ENCODE results near the gene NQO2.
A peak's percentile ranks its signal among the peaks of the same experiment; 100 is the strongest.
"Not testable (repeated sequence)": the region's sequence is repeated elsewhere in the genome, so short reads cannot be mapped to it uniquely, and the experiment has no call there.

NQO2 gene

GRCh38 chr6:3017304-3017703, 17.6 kb downstream of the NQO2 start:
- H3K4me3 ChIP-seq (ENCODE audit: insufficient read depth in 1 of 2, low read depth in 1 of 2, low read length in 2 of 2) = no peak overlapping the region
- H3K9ac ChIP-seq (ENCODE audit: low read length) = no peak overlapping the region
- H3K23ac ChIP-seq (ENCODE audit: low read length in 2 of 2) = no peak overlapping the region
- no peak overlapping the region for H4K91ac ChIP-seq (ENCODE audit: low read length)
- H2BK120ac ChIP-seq (ENCODE audit: low read depth, low read length) = no peak overlapping the region
- H2BK5ac ChIP-seq (ENCODE audit: low read depth, low read length, poor library complexity, severe bottlenecking) = no peak overlapping the region
- no peak overlapping the region for H3K18ac ChIP-seq (ENCODE audit: low read depth in 1 of 2, low read length in 2 of 2)
- no peak for DNase-seq
- peak overlapping the region; percentile 39 for H4K8ac ChIP-seq (ENCODE audit: low read length)
- 95% methylated on average over 9 of the region's 9 CpGs for WGBS
- H2BK15ac ChIP-seq (ENCODE audit: low read depth, poor library complexity, severe bottlenecking) = no peak overlapping the region
- H3K9me3 ChIP-seq (ENCODE audit: control insufficient read depth, low read length) = peaks cover 2% of the 10 kb centered on the region
- no peak overlapping the region for H2AFZ ChIP-seq (ENCODE audit: low read depth, low read length)
- H3K36me3 ChIP-seq (ENCODE audit: control insufficient read depth in 1 of 2, insufficient read depth in 2 of 2, low read depth in 1 of 2, low read length in 2 of 2) = peaks cover 12 to 67% of the 10 kb centered on the region in 2 experiments
- no peaks in the 10 kb centered on the region for H3K4me1 ChIP-seq (ENCODE audit: control insufficient read depth, insufficient read depth, low read depth, low read length)
- no peaks in the 10 kb centered on the region for H3K79me1 ChIP-seq (replicated peaks; ENCODE audit: low read length, poor library complexity, severe bottlenecking)
- peak overlapping the region in 1 of 2 experiments; percentile 18 for H3K4ac ChIP-seq (ENCODE audit: low read depth in 1 of 2, low read length in 2 of 2)
- H3K4me2 ChIP-seq (ENCODE audit: low read length, poor library complexity, severe bottlenecking) = no peak overlapping the region
- no peak overlapping the region for H2AK5ac ChIP-seq (ENCODE audit: low read length, severe bottlenecking)
- no peak overlapping the region for H3K27ac ChIP-seq (ENCODE audit: low read length, poor library complexity, severe bottlenecking)
- no peak overlapping the region for H2BK12ac ChIP-seq (ENCODE audit: low read length in 2 of 2)
- H3K27me3 ChIP-seq (ENCODE audit: control insufficient read depth in 1 of 2, insufficient read depth in 1 of 2, low read length in 2 of 2) = no peaks in the 10 kb centered on the region
- no peak overlapping the region for H3K14ac ChIP-seq (ENCODE audit: low read length in 2 of 2)

- no peak overlapping the region for H3K14ac ChIP-seq (ENCODE audit: low read length in 2 of 2)
- DNase-seq = no peak
- H3K9ac ChIP-seq (ENCODE audit: low read length) = no peak overlapping the region
- no peak overlapping the region for H4K91ac ChIP-seq (ENCODE audit: low read length)
- H3K79me1 ChIP-seq (replicated peaks; ENCODE audit: low read length, poor library complexity, severe bottlenecking) = no peaks in the 10 kb centered on the region
- WGBS = 100% methylated on average over 1 of the region's 1 CpG
- no peak overlapping the region for H3K18ac ChIP-seq (ENCODE audit: low read depth in 1 of 2, low read length in 2 of 2)
- peaks cover 12 to 52% of the 10 kb centered on the region in 2 experiments for H3K36me3 ChIP-seq (ENCODE audit: control insufficient read depth in 1 of 2, insufficient read depth in 2 of 2, low read depth in 1 of 2, low read length in 2 of 2)
- no peak overlapping the region for H4K8ac ChIP-seq (ENCODE audit: low read length)
- H3K27me3 ChIP-seq (ENCODE audit: control insufficient read depth in 1 of 2, insufficient read depth in 1 of 2, low read length in 2 of 2) = no peaks in the 10 kb centered on the region
- H3K4me3 ChIP-seq (ENCODE audit: insufficient read depth in 1 of 2, low read depth in 1 of 2, low read length in 2 of 2) = no peak overlapping the region
- H2AFZ ChIP-seq (ENCODE audit: low read depth, low read length) = no peak overlapping the region
- H3K23ac ChIP-seq (ENCODE audit: low read length in 2 of 2) = no peak overlapping the region
- H3K4me2 ChIP-seq (ENCODE audit: low read length, poor library complexity, severe bottlenecking) = no peak overlapping the region
- peaks cover 7% of the 10 kb centered on the region for H3K4me1 ChIP-seq (ENCODE audit: control insufficient read depth, insufficient read depth, low read depth, low read length)
- H3K4ac ChIP-seq (ENCODE audit: low read depth in 1 of 2, low read length in 2 of 2) = no peak overlapping the region
- no peaks in the 10 kb centered on the region for H3K9me3 ChIP-seq (ENCODE audit: control insufficient read depth, low read length)
- no peak overlapping the region for H3K27ac ChIP-seq (ENCODE audit: low read length, poor library complexity, severe bottlenecking)
- no peak overlapping the region for H2BK12ac ChIP-seq (ENCODE audit: low read length in 2 of 2)
- H2BK5ac ChIP-seq (ENCODE audit: low read depth, low read length, poor library complexity, severe bottlenecking) = no peak overlapping the region
- no peak overlapping the region for H2BK120ac ChIP-seq (ENCODE audit: low read depth, low read length)
- H2BK15ac ChIP-seq (ENCODE audit: low read depth, poor library complexity, severe bottlenecking) = no peak overlapping the region
- H2AK5ac ChIP-seq (ENCODE audit: low read length, severe bottlenecking) = no peak overlapping the region
These were observed 19.4 kb downstream of the NQO2 start for GRCh38 chr6:3019065-3019464.

- H2AK5ac ChIP-seq (ENCODE audit: low read length, severe bottlenecking) = no peak overlapping the region
- 97% methylated on average over 5 of the region's 6 CpGs for WGBS
- H3K4me3 ChIP-seq (ENCODE audit: insufficient read depth in 1 of 2, low read depth in 1 of 2, low read length in 2 of 2) = no peak overlapping the region
- H3K23ac ChIP-seq (ENCODE audit: low read length in 2 of 2) = no peak overlapping the region
- H3K14ac ChIP-seq (ENCODE audit: low read length in 2 of 2) = no peak overlapping the region
- H3K9me3 ChIP-seq (ENCODE audit: control insufficient read depth, low read length) = no peaks in the 10 kb centered on the region
- no peak overlapping the region for H2BK120ac ChIP-seq (ENCODE audit: low read depth, low read length)
- H2BK12ac ChIP-seq (ENCODE audit: low read length in 2 of 2) = no peak overlapping the region
- H3K4me1 ChIP-seq (ENCODE audit: control insufficient read depth, insufficient read depth, low read depth, low read length) = peaks cover 7% of the 10 kb centered on the region
- no peak for DNase-seq
- H3K36me3 ChIP-seq (ENCODE audit: control insufficient read depth in 1 of 2, insufficient read depth in 2 of 2, low read depth in 1 of 2, low read length in 2 of 2) = peaks cover 12 to 44% of the 10 kb centered on the region in 2 experiments
- no peaks in the 10 kb centered on the region for H3K27me3 ChIP-seq (ENCODE audit: control insufficient read depth in 1 of 2, insufficient read depth in 1 of 2, low read length in 2 of 2)
- no peak overlapping the region for H3K18ac ChIP-seq (ENCODE audit: low read depth in 1 of 2, low read length in 2 of 2)
- no peak overlapping the region for H4K8ac ChIP-seq (ENCODE audit: low read length)
- no peak overlapping the region for H3K4ac ChIP-seq (ENCODE audit: low read depth in 1 of 2, low read length in 2 of 2)
- no peak overlapping the region for H2AFZ ChIP-seq (ENCODE audit: low read depth, low read length)
- H2BK15ac ChIP-seq (ENCODE audit: low read depth, poor library complexity, severe bottlenecking) = no peak overlapping the region
- H3K79me1 ChIP-seq (replicated peaks; ENCODE audit: low read length, poor library complexity, severe bottlenecking) = no peaks in the 10 kb centered on the region
- H3K27ac ChIP-seq (ENCODE audit: low read length, poor library complexity, severe bottlenecking) = no peak overlapping the region
- H2BK5ac ChIP-seq (ENCODE audit: low read depth, low read length, poor library complexity, severe bottlenecking) = no peak overlapping the region
- no peak overlapping the region for H3K9ac ChIP-seq (ENCODE audit: low read length)
- H4K91ac ChIP-seq (ENCODE audit: low read length) = no peak overlapping the region
- no peak overlapping the region for H3K4me2 ChIP-seq (ENCODE audit: low read length, poor library complexity, severe bottlenecking)
These were observed 20.1 kb downstream of the NQO2 start for GRCh38 chr6:3019749-3020320.

DNA sequence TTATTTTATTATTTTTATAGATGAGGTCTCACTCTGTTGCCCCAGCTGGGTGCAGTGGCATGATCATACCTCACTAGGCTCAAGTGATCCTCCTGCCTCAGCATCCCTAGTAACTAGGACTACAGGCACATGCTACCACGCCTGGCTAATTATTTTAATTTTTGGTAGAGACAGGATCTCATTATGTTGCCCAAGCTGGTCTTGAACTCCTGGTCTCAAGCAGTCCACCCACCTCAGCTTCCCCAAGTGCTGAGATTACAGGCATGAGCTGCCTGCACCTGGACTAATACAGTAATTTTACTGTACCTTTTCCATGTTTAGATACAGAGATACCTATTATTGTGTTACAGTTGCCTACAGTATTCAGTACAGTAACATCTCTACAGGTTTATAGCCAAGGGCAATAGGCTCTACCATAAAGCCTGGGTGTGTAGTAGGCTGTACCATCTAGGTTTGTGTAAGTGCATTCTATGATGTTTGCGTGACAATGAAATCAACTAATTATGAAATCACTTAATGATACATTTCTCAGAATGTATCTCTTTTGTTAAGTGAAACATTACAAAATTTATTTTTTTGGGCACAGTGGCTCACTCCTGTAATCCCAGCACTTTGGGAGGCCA, 21.4 kb downstream of the NQO2 start:
- not testable (repeated sequence) for H3K9ac ChIP-seq (ENCODE audit: low read length); H2AK5ac ChIP-seq (ENCODE audit: low read length, severe bottlenecking); H3K18ac ChIP-seq (ENCODE audit: low read depth in 1 of 2, low read length in 2 of 2); H3K4me3 ChIP-seq (ENCODE audit: insufficient read depth in 1 of 2, low read depth in 1 of 2, low read length in 2 of 2); H2BK120ac ChIP-seq (ENCODE audit: low read depth, low read length); H3K4me2 ChIP-seq (ENCODE audit: low read length, poor library complexity, severe bottlenecking); H2BK5ac ChIP-seq (ENCODE audit: low read depth, low read length, poor library complexity, severe bottlenecking); H2AFZ ChIP-seq (ENCODE audit: low read depth, low read length); H3K23ac ChIP-seq (ENCODE audit: low read length in 2 of 2); H3K27ac ChIP-seq (ENCODE audit: low read length, poor library complexity, severe bottlenecking); H2BK12ac ChIP-seq (ENCODE audit: low read length in 2 of 2); H2BK15ac ChIP-seq (ENCODE audit: low read depth, poor library complexity, severe bottlenecking); H3K9me3 ChIP-seq (ENCODE audit: control insufficient read depth, low read length); H3K4ac ChIP-seq (ENCODE audit: low read depth in 1 of 2, low read length in 2 of 2); H4K91ac ChIP-seq (ENCODE audit: low read length); H3K4me1 ChIP-seq (ENCODE audit: control insufficient read depth, insufficient read depth, low read depth, low read length); H3K79me1 ChIP-seq (replicated peaks; ENCODE audit: low read length, poor library complexity, severe bottlenecking); H3K27me3 ChIP-seq (ENCODE audit: control insufficient read depth in 1 of 2, insufficient read depth in 1 of 2, low read length in 2 of 2); H4K8ac ChIP-seq (ENCODE audit: low read length); DNase-seq; H3K14ac ChIP-seq (ENCODE audit: low read length in 2 of 2)
- peaks cover 8 to 33% of the 10 kb centered on the region in 2 experiments for H3K36me3 ChIP-seq (ENCODE audit: control insufficient read depth in 1 of 2, insufficient read depth in 2 of 2, low read depth in 1 of 2, low read length in 2 of 2)
- WGBS = 100% methylated on average over 1 of the region's 2 CpGs
